LNCaP clone FGC (cell line): ENCODE results near the gene EHD2.
"Not testable (repeated sequence)": the region's sequence is repeated elsewhere in the genome, so short reads cannot be mapped to it uniquely, and the experiment has no call there.

ENCODE experiments used
- DNase-seq: peaks from one replicate; pipeline ENCODE4 v3.0.0-alpha.2; 2011; ENCODE audit warnings: low read depth
- H3K4me3 ChIP-seq: 2 replicates; pipeline ENCODE4 v1.5.1; 2011; ENCODE audit warnings: mild to moderate bottlenecking, low read depth, low read length, control low read depth
- TF ChIP-seq, protein P1 (sequence below): IDR thresholded peaks from 2 replicates; pipeline ENCODE4 v1.5.1; 2012; ENCODE audit warnings: mild to moderate bottlenecking; ENCODE audit not compliant: control insufficient read depth, insufficient read depth; ENCODE audit errors: extremely low read depth

EHD2 gene

DNA sequence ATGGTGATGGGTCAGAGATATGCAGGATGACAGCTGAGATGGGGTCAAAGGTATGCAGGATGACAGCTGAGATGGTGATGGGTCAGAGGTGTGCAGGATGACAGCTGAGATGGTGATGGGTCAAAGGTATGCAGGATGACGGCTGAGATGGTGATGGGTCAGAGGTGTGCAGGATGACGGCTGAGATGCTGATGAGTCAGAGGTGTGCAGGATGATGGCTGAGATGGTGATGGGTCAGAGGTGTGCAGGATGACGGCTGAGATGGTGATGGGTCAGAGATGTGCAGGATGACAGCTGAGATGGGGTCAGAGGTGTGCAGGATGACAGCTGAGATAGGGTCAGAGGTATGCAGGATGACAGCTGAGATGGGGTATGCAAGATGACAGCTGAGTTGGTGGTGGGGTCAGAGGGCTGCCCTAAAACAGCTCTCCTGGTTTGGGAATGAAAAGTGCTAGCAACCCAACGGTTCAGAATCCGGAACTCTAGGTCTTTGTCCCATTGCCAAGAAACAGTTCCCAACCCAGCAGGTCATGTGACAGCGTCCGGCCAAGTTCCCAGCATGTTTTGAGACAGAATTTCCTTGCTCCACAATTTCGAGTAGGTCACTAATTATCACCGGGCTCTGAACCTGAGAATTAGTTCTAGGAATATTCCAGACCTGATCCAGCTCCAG lies 68.5 kb downstream of the EHD2 start:
- DNase-seq: no peak
- no peak overlapping the region for H3K4me3 ChIP-seq
- TF ChIP-seq, protein P1, sequence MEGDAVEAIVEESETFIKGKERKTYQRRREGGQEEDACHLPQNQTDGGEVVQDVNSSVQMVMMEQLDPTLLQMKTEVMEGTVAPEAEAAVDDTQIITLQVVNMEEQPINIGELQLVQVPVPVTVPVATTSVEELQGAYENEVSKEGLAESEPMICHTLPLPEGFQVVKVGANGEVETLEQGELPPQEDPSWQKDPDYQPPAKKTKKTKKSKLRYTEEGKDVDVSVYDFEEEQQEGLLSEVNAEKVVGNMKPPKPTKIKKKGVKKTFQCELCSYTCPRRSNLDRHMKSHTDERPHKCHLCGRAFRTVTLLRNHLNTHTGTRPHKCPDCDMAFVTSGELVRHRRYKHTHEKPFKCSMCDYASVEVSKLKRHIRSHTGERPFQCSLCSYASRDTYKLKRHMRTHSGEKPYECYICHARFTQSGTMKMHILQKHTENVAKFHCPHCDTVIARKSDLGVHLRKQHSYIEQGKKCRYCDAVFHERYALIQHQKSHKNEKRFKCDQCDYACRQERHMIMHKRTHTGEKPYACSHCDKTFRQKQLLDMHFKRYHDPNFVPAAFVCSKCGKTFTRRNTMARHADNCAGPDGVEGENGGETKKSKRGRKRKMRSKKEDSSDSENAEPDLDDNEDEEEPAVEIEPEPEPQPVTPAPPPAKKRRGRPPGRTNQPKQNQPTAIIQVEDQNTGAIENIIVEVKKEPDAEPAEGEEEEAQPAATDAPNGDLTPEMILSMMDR: no peak

DNA sequence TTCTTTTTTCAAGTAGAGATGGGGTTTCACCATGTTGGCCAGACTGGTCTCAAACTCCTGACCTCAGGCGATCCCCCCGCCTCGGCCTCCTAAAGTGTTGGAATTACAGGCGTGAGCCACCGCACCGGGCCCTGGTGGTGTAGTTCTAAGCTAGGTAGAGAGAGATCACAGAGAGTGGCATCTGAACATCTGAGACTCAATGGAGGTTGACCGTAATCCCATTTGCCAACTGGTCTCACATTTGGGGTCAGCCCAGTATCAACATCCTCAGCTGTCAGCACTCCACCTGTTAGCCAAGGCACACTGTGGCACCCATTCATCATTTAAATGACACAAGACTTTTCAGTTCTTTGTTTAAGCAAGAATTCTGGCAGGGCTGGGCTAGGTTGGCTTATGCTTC lies 73.3 kb downstream of the EHD2 start:
- H3K4me3 ChIP-seq: no peak overlapping the region
- DNase-seq: no peak
- TF ChIP-seq, protein P1: no peak

DNA sequence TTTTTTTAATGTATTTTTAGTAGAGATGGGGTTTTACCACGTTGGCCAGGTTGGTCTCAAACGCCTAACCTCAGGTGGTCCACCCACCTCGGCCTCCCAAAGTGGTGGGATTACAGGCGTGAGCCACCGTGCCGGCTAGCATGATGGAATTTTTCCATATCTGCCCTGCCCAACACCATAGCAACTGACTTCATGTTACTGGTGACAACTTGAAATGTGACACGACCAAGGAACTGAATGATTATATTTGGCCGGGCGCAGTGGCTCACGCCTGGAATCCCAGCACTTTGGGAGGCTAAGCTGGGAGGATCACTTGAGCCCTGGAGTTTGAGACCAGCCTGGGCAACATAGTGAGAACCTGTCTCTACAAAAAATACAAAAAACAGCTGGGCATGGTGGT lies 74.1 kb downstream of the EHD2 start:
- H3K4me3 ChIP-seq, DNase-seq: not testable (repeated sequence)

DNA sequence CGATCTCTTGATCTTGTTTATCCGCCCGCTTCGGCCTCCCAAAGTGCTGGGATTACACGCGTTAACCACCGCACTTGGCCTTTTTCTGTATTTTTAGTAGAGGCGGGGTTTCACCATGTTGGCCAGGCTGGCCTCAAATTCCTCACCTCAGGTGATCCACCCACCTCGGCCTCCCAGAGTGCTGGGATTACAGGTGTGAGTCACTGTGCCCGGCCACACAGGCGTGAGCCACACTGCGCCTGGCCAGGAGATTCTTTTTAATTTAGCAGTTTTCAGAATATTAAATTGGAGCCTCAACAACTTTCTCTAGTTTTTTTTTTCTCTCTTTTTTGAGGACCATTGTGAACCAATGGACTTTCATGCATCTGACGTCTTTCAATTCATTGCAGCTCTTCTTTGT lies 76.6 kb downstream of the EHD2 start:
- not testable (repeated sequence) for DNase-seq, H3K4me3 ChIP-seq

DNA sequence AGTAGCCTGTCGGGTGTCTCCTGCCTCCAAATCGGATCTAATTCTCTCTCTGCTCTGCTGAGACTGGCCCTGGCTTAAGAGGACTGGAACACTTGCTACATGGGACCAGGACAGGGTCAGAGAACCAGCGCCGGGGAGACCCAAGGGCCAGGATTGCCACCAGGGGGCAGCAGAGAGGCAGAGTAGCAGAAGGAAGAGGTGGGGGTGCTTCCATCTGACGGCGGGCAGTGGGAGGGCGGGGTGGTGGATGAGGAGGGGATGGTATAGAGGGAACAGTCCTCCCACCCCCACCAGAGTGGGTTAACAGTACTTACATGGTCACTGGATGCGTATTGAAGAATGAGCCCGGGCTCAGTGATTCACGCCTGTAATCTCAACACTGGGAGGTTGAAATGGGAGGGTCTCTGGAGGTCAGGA lies 77.2 kb downstream of the EHD2 start:
- H3K4me3 ChIP-seq: no peak overlapping the region
- DNase-seq: no peak

DNA sequence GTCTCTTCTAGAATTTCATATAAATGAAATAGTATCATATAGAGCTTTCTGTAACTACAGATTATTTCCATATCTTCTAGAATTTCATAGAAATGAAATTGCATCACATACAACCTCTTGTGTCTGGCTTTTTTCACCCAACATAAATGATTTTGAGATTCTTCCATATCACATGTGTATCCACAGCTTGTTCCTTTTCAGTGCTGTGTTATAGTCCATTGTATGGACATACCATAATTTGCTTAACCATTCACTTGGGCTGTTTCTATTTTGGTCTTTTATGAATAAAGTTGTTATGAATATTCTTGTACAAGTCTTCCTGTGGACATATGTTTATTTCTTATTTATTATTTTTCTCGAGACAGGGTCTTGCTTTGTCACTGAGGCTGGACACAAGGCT lies 79.4 kb downstream of the EHD2 start:
- H3K4me3 ChIP-seq: no peak overlapping the region
- no peak for DNase-seq
- TF ChIP-seq, protein P1: no peak

More for the DNA sequence above, 77.2 kb downstream of the EHD2 start:
- TF ChIP-seq, protein P1: peak; percentile 54
